AG04450 (cell line): ENCODE data around the gene UBAC1. TPM values are rescaled to one million over a fixed set of nuclear protein-coding genes. Genes with fewer than 3 reads are reported as not detected.
"Not testable (repeated sequence)": the region's sequence is repeated elsewhere in the genome, so short reads cannot be mapped to it uniquely, and the experiment has no call there.

Source experiments
- CTCF ChIA-PET: fragments of 300-600, 350-600 bp; formaldehyde crosslinking; extraction: SDS; loops from one replicate; lab custom pipeline; 2022; ENCODE audit warnings: antibody characterized with exemption, inconsistent platforms; lab: Charles Lee
- POLR2A ChIA-PET: fragments of 350-600 bp; formaldehyde crosslinking; extraction: SDS; loops from one replicate; lab custom pipeline; 2021; ENCODE audit warnings: antibody characterized with exemption, inconsistent platforms; lab: Yijun Ruan, JAX
- DNase-seq: peaks from one replicate; pipeline ENCODE4 v3.0.0-alpha.2; 2011; ENCODE audit warnings: low read depth, low spot score
- H3K27ac ChIP-seq: one replicate; pipeline ENCODE4 v1.5.1; 2012; ENCODE audit warnings: low read depth, low read length, control low read depth
- H3K27me3 ChIP-seq: one replicate; pipeline ENCODE4 v1.6.0; 2012; ENCODE audit warnings: low read length; ENCODE audit not compliant: control insufficient read depth, insufficient read depth
- H3K4me3 ChIP-seq: 2 replicates; pipeline ENCODE4 v1.5.1; 2011; ENCODE audit warnings: mild to moderate bottlenecking, low read depth, low read length, control low read depth
- H3K9me3 ChIP-seq: 2 replicates; pipeline ENCODE4 v1.5.1; 2012; ENCODE audit warnings: low read length; ENCODE audit not compliant: control insufficient read depth, insufficient read depth
- CTCF ChIP-seq: IDR thresholded peaks from 2 replicates; pipeline ENCODE4 v1.5.1; 2011; ENCODE audit warnings: low read depth, low read length, control low read depth, inconsistent platforms
- polyA plus RNA-seq: library from polyadenylated mRNA; depleted of rRNA; stranded (reverse); fragments of >200 nt; gene quantifications from 2 replicates; pipeline ENCODE4 v1.2.3, GENCODE V29; 2011

UBAC1 gene
- polyA plus RNA-seq, 1 experiment, result 35.8 TPM

GRCh38 chr9:135946392-135946994 lies 14.7 kb downstream of the UBAC1 start:
- TF ChIP-seq CTCF, result no peak
- no peak overlapping the region for H3K27ac ChIP-seq
- H3K4me3 ChIP-seq, result no peak overlapping the region
- ChIA-PET CTCF (no interaction called here), POLR2A (interaction anchor here (0.6 kb wide), 1 partner anchor 99 kb away, joined by 3 read pairs; no protein-coding TSS in a partner anchor)
- no peaks in the 10 kb centered on the region for H3K27me3 ChIP-seq
- peaks cover 6% of the 10 kb centered on the region; the same call in 1 of the 2 replicates for H3K9me3 ChIP-seq
- DNase-seq, result no peak

- Histone ChIP-seq H3K27me3 (no peaks in the 10 kb centered on the region), H3K9me3 (peaks cover 6% of the 10 kb centered on the region; the same call in 1 of the 2 replicates), H3K27ac (no peak overlapping the region), H3K4me3 (no peak overlapping the region)
- no peak for TF ChIP-seq CTCF
- POLR2A ChIA-PET, result no interaction called here
- CTCF ChIA-PET, result no interaction called here
- DNase-seq, result no peak
Measured at GRCh38 chr9:135945969-135946368, 15.2 kb downstream of the UBAC1 start.

- Histone ChIP-seq H3K9me3 (peaks cover 4% of the 10 kb centered on the region; the same call in 1 of the 2 replicates), H3K27ac (no peak overlapping the region), H3K27me3 (no peaks in the 10 kb centered on the region), H3K4me3 (no peak overlapping the region)
- no peak for TF ChIP-seq CTCF
- no peak for DNase-seq
- ChIA-PET POLR2A (no interaction called here), CTCF (no interaction called here)
Measured at GRCh38 chr9:135944444-135945252, 16.5 kb downstream of the UBAC1 start.

GRCh38 chr9:135943604-135944003 lies 17.6 kb downstream of the UBAC1 start:
- H3K27me3 ChIP-seq, H3K4me3 ChIP-seq, POLR2A ChIA-PET, H3K27ac ChIP-seq, H3K9me3 ChIP-seq, CTCF ChIA-PET, DNase-seq: not testable (repeated sequence)

GRCh38 chr9:135941288-135941995 lies 19.7 kb downstream of the UBAC1 start:
- H3K27ac ChIP-seq, result no peak overlapping the region
- CTCF ChIA-PET, result interaction anchor here (1.5 kb wide), 1 partner anchor 26 kb away, joined by 3 read pairs; no protein-coding TSS in a partner anchor
- POLR2A ChIA-PET, result no interaction called here
- no peaks in the 10 kb centered on the region for H3K27me3 ChIP-seq
- no peak for DNase-seq
- no peak for TF ChIP-seq CTCF
- no peak overlapping the region for H3K4me3 ChIP-seq
- peaks cover 5% of the 10 kb centered on the region; the same call in 1 of the 2 replicates for H3K9me3 ChIP-seq
